WTC11 (cell line): ENCODE results near the gene FRMD4B. TPM values are rescaled to one million over a fixed set of nuclear protein-coding genes. Genes with fewer than 3 reads are reported as not detected.

Experiments
- ATAC-seq: fragments of 200-7000 bp; cut with Tn5 transposase; 2 replicates; pipeline ENCODE4 v1.10.0; 2021; ENCODE audit warnings: mild to moderate bottlenecking, moderate library complexity
- CTCF ChIA-PET: fragments of 300-600 bp; sonication (Branson Sonifier 250); formaldehyde crosslinking; loops from one replicate; lab custom pipeline; 2021; ENCODE audit warnings: antibody characterized with exemption; lab: Charles Lee
- POLR2A ChIA-PET: fragments of 350-600 bp; sonication (Branson Sonifier 250); formaldehyde crosslinking; loops from one replicate; lab custom pipeline; 2021; ENCODE audit warnings: antibody characterized with exemption; lab: Charles Lee
- DNase-seq: peaks from one replicate; pipeline ENCODE4 v3.0.0; 2021; ENCODE audit warnings: low spot score
- H3K27ac Mint-ChIP-seq: 2 replicates; pipeline ENCODE4 v1.8.0; 2021; ENCODE audit warnings: mixed read lengths
- H3K27me3 Mint-ChIP-seq: 2 replicates; pipeline ENCODE4 v1.8.0; 2021; ENCODE audit warnings: low read depth, mild to moderate bottlenecking, moderate library complexity, mixed read lengths
- H3K36me3 Mint-ChIP-seq: 2 replicates; pipeline ENCODE4 v1.8.0; 2021; ENCODE audit warnings: mixed read lengths
- H3K4me1 Mint-ChIP-seq: 2 replicates; pipeline ENCODE4 v1.8.0; 2022; ENCODE audit warnings: mixed read lengths
- H3K4me3 Mint-ChIP-seq: 2 replicates; pipeline ENCODE4 v1.8.0; 2021; ENCODE audit warnings: mild to moderate bottlenecking, moderate library complexity, mixed read lengths
- H3K9me3 Mint-ChIP-seq: 2 replicates; pipeline ENCODE4 v1.8.0; 2021; ENCODE audit warnings: mixed read lengths
- EMX1 ChIP-seq: fragments of 250-450 bp; sonication (Bioruptor Pico); IDR thresholded peaks from 2 replicates; pipeline ENCODE4 v1.8.0; 2021; ENCODE audit warnings: mild to moderate bottlenecking
- FOXJ3 ChIP-seq: sonication (generic); formaldehyde crosslinking; IDR thresholded peaks from 2 replicates; pipeline ENCODE4 v1.9.0; 2021; ENCODE audit warnings: missing genetic modification reagents, mild to moderate bottlenecking, borderline replicate concordance
- KAT7 ChIP-seq: sonication (generic); formaldehyde crosslinking; IDR thresholded peaks from 2 replicates; pipeline ENCODE4 v1.8.1; 2023; ENCODE audit warnings: missing genetic modification reagents, mild to moderate bottlenecking, borderline replicate concordance
- NFATC4 ChIP-seq: fragments of 250-450 bp; sonication (Bioruptor Pico); IDR thresholded peaks from 2 replicates; pipeline ENCODE4 v1.9.0; 2021; ENCODE audit warnings: mild to moderate bottlenecking
- NFYB ChIP-seq: sonication (generic); formaldehyde crosslinking; conservative IDR thresholded peaks from 2 replicates; pipeline ENCODE4 v1.8.0; 2022; ENCODE audit warnings: low read depth, missing genetic modification reagents
- NR1H2 ChIP-seq: sonication (generic); formaldehyde crosslinking; IDR thresholded peaks from 2 replicates; pipeline ENCODE4 v1.9.0; 2021; ENCODE audit warnings: mild to moderate bottlenecking, moderate library complexity, missing genetic modification reagents
- RELA ChIP-seq: sonication (generic); formaldehyde crosslinking; IDR thresholded peaks from 2 replicates; pipeline ENCODE4 v1.8.1; 2022; ENCODE audit warnings: missing genetic modification reagents, mild to moderate bottlenecking, borderline replicate concordance
- TCF7 ChIP-seq: sonication (generic); formaldehyde crosslinking; IDR thresholded peaks from 2 replicates; pipeline ENCODE4 v1.8.0; 2022; ENCODE audit warnings: mild to moderate bottlenecking, low read depth, missing genetic modification reagents, moderate library complexity
- TP53 ChIP-seq: sonication (generic); formaldehyde crosslinking; IDR thresholded peaks from 2 replicates; pipeline ENCODE4 v1.8.1; 2023; ENCODE audit warnings: mild to moderate bottlenecking, missing genetic modification reagents
- ZBTB21 ChIP-seq: sonication (generic); formaldehyde crosslinking; IDR thresholded peaks from 2 replicates; pipeline ENCODE4 v1.8.1; 2023; ENCODE audit warnings: mild to moderate bottlenecking, missing genetic modification reagents, borderline replicate concordance
- ZNF121 ChIP-seq: sonication (generic); formaldehyde crosslinking; IDR thresholded peaks from 2 replicates; pipeline ENCODE4 v1.8.0; 2023; ENCODE audit warnings: missing genetic modification reagents
- ZNF317 ChIP-seq: sonication (generic); formaldehyde crosslinking; IDR thresholded peaks from 2 replicates; pipeline ENCODE4 v1.8.1; 2023; ENCODE audit warnings: low read depth, mild to moderate bottlenecking, moderate library complexity, missing genetic modification reagents, borderline replicate concordance
- ZNF396 ChIP-seq: fragments of 250-450 bp; sonication (Bioruptor Pico); IDR thresholded peaks from 2 replicates; pipeline ENCODE4 v1.8.0; 2021; ENCODE audit warnings: mild to moderate bottlenecking, moderate library complexity, borderline replicate concordance
- ZNF416 ChIP-seq: fragments of 250-450 bp; sonication (Bioruptor Pico); IDR thresholded peaks from 2 replicates; pipeline ENCODE4 v1.9.0; 2021; ENCODE audit warnings: mild to moderate bottlenecking, inconsistent platforms
- ZNF423 ChIP-seq: fragments of 250-450 bp; sonication (Bioruptor Pico); IDR thresholded peaks from 2 replicates; pipeline ENCODE4 v2.1.2; 2022; ENCODE audit warnings: mild to moderate bottlenecking, moderate library complexity
- total RNA-seq: library from RNA; stranded (reverse); gene quantifications from 3 replicates; pipeline ENCODE4 v1.2.3, GENCODE V29; 2021
- TF ChIP-seq, protein P1 (sequence below): sonication (generic); formaldehyde crosslinking; IDR thresholded peaks from 2 replicates; pipeline ENCODE4 v1.8.1; 2023; ENCODE audit warnings: mild to moderate bottlenecking, missing genetic modification reagents
- TF ChIP-seq, protein P2 (sequence below): sonication (generic); formaldehyde crosslinking; IDR thresholded peaks from 2 replicates; pipeline ENCODE4 v1.8.1; 2022; ENCODE audit warnings: low read depth, mild to moderate bottlenecking, moderate library complexity, missing genetic modification reagents, borderline replicate concordance
- TF ChIP-seq, protein P3 (sequence below): sonication (generic); formaldehyde crosslinking; IDR thresholded peaks from 2 replicates; pipeline ENCODE4 v1.8.1; 2023; ENCODE audit warnings: mild to moderate bottlenecking, missing genetic modification reagents
- TF ChIP-seq, protein P4 (sequence below): sonication (generic); formaldehyde crosslinking; IDR thresholded peaks from 2 replicates; pipeline ENCODE4 v1.8.1; 2023; ENCODE audit warnings: mild to moderate bottlenecking, missing genetic modification reagents, borderline replicate concordance
- TF ChIP-seq, protein P5 (sequence below): sonication (generic); formaldehyde crosslinking; IDR thresholded peaks from 2 replicates; pipeline ENCODE4 v1.8.0; 2023; ENCODE audit warnings: missing genetic modification reagents
- TF ChIP-seq, protein P6 (sequence below): sonication (generic); formaldehyde crosslinking; conservative IDR thresholded peaks from 2 replicates; pipeline ENCODE4 v1.8.1; 2023; ENCODE audit warnings: mild to moderate bottlenecking, low read depth, missing genetic modification reagents, moderate library complexity

The FRMD4B gene
- total RNA-seq, 1 experiment from 2014 or later: 6.7 TPM

DNA sequence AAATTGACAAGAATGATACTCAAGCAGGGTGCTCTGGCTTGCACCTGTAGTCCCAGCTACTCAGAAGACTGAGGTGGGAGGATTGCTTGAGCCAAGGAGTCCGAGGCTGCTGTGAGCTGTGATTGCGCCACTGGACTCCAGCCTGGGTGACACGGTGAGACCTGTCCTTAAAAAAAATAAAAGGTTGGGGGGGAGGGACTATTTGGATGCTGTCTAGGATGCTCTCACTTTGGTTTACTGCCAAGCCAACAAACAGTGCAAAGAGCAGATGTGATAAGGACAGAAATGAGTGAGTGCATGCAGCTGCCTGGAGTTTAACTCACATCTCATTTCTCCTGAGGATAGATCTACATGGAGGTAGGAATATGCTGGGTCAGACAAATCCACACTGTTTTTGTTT, 130.0 kb downstream of the FRMD4B start:
- no peak for DNase-seq
- Mint-ChIP-seq H3K4me3 (no peak overlapping the region), H3K27me3 (peaks cover 24% of the 10 kb centered on the region), H3K4me1 (peaks cover 23% of the 10 kb centered on the region), H3K27ac (no peak overlapping the region), H3K36me3 (peaks cover 14% of the 10 kb centered on the region), H3K9me3 (peaks cover 16% of the 10 kb centered on the region)
- no peak for TF ChIP-seq RELA (CRISPR knock-in tag)
- TF ChIP-seq, protein P1, sequence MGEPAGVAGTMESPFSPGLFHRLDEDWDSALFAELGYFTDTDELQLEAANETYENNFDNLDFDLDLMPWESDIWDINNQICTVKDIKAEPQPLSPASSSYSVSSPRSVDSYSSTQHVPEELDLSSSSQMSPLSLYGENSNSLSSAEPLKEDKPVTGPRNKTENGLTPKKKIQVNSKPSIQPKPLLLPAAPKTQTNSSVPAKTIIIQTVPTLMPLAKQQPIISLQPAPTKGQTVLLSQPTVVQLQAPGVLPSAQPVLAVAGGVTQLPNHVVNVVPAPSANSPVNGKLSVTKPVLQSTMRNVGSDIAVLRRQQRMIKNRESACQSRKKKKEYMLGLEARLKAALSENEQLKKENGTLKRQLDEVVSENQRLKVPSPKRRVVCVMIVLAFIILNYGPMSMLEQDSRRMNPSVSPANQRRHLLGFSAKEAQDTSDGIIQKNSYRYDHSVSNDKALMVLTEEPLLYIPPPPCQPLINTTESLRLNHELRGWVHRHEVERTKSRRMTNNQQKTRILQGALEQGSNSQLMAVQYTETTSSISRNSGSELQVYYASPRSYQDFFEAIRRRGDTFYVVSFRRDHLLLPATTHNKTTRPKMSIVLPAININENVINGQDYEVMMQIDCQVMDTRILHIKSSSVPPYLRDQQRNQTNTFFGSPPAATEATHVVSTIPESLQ (CRISPR knock-in tag): no peak
- no peak for TF ChIP-seq ZNF423 (CRISPR knock-in tag)
- no peak for TF ChIP-seq TCF7 (CRISPR knock-in tag)
- TF ChIP-seq NFYB: no peak
- TF ChIP-seq, protein P2, sequence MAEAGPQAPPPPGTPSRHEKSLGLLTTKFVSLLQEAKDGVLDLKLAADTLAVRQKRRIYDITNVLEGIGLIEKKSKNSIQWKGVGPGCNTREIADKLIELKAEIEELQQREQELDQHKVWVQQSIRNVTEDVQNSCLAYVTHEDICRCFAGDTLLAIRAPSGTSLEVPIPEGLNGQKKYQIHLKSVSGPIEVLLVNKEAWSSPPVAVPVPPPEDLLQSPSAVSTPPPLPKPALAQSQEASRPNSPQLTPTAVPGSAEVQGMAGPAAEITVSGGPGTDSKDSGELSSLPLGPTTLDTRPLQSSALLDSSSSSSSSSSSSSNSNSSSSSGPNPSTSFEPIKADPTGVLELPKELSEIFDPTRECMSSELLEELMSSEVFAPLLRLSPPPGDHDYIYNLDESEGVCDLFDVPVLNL (CRISPR knock-in tag): no peak
- TF ChIP-seq, protein P3, sequence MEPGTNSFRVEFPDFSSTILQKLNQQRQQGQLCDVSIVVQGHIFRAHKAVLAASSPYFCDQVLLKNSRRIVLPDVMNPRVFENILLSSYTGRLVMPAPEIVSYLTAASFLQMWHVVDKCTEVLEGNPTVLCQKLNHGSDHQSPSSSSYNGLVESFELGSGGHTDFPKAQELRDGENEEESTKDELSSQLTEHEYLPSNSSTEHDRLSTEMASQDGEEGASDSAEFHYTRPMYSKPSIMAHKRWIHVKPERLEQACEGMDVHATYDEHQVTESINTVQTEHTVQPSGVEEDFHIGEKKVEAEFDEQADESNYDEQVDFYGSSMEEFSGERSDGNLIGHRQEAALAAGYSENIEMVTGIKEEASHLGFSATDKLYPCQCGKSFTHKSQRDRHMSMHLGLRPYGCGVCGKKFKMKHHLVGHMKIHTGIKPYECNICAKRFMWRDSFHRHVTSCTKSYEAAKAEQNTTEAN (CRISPR knock-in tag): no peak
- no peak for TF ChIP-seq TP53 (CRISPR knock-in tag)
- no peak for TF ChIP-seq NR1H2 (CRISPR knock-in tag)
- TF ChIP-seq, protein P4, sequence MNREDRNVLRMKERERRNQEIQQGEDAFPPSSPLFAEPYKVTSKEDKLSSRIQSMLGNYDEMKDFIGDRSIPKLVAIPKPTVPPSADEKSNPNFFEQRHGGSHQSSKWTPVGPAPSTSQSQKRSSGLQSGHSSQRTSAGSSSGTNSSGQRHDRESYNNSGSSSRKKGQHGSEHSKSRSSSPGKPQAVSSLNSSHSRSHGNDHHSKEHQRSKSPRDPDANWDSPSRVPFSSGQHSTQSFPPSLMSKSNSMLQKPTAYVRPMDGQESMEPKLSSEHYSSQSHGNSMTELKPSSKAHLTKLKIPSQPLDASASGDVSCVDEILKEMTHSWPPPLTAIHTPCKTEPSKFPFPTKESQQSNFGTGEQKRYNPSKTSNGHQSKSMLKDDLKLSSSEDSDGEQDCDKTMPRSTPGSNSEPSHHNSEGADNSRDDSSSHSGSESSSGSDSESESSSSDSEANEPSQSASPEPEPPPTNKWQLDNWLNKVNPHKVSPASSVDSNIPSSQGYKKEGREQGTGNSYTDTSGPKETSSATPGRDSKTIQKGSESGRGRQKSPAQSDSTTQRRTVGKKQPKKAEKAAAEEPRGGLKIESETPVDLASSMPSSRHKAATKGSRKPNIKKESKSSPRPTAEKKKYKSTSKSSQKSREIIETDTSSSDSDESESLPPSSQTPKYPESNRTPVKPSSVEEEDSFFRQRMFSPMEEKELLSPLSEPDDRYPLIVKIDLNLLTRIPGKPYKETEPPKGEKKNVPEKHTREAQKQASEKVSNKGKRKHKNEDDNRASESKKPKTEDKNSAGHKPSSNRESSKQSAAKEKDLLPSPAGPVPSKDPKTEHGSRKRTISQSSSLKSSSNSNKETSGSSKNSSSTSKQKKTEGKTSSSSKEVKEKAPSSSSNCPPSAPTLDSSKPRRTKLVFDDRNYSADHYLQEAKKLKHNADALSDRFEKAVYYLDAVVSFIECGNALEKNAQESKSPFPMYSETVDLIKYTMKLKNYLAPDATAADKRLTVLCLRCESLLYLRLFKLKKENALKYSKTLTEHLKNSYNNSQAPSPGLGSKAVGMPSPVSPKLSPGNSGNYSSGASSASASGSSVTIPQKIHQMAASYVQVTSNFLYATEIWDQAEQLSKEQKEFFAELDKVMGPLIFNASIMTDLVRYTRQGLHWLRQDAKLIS (CRISPR knock-in tag): no peak
- no peak for TF ChIP-seq ZNF121 (CRISPR knock-in tag)
- no peak for TF ChIP-seq ZNF396 (CRISPR knock-in tag)
- no peak for ATAC-seq
- POLR2A ChIA-PET: no interaction called here
- CTCF ChIA-PET: no interaction called here

DNA sequence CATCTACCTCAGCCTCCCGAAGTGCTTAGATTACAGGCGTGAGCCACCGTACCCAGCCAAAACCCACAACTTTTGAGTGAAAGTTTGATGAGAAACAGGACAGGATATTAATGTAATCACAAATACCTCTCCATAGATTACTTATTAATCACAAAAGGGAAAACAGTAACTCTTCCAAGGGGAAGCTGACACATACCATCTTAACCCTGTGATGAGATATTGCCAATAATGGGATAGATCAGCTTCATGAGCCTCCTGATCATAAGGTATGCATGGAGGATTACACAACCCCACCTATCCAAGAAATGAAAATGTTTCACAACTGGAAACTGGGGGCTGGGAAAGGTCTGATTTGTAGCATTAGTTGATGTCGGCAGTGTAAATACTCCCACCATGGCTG, 131.5 kb downstream of the FRMD4B start:
- peaks cover 4% of the 10 kb centered on the region for H3K9me3 Mint-ChIP-seq
- ChIA-PET CTCF (no interaction called here), POLR2A (no interaction called here)
- DNase-seq (no peak), ATAC-seq (no peak)
- peaks cover 32% of the 10 kb centered on the region for H3K27me3 Mint-ChIP-seq
- peaks cover 2% of the 10 kb centered on the region for H3K36me3 Mint-ChIP-seq
- no peak overlapping the region for H3K4me3 Mint-ChIP-seq
- H3K27ac Mint-ChIP-seq: no peak overlapping the region
- H3K4me1 Mint-ChIP-seq: peaks cover 32% of the 10 kb centered on the region
- TF ChIP-seq FOXJ3 (CRISPR knock-in tag) (no peak), ZNF317 (CRISPR knock-in tag) (no peak), ZNF416 (CRISPR knock-in tag) (no peak), ZNF396 (CRISPR knock-in tag) (no peak), ZBTB21 (CRISPR knock-in tag) (no peak), KAT7 (CRISPR knock-in tag) (no peak), NFATC4 (CRISPR knock-in tag) (no peak), EMX1 (CRISPR knock-in tag) (no peak)
- TF ChIP-seq, protein P5, sequence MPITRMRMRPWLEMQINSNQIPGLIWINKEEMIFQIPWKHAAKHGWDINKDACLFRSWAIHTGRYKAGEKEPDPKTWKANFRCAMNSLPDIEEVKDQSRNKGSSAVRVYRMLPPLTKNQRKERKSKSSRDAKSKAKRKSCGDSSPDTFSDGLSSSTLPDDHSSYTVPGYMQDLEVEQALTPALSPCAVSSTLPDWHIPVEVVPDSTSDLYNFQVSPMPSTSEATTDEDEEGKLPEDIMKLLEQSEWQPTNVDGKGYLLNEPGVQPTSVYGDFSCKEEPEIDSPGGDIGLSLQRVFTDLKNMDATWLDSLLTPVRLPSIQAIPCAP: no peak
- TF ChIP-seq, protein P6, sequence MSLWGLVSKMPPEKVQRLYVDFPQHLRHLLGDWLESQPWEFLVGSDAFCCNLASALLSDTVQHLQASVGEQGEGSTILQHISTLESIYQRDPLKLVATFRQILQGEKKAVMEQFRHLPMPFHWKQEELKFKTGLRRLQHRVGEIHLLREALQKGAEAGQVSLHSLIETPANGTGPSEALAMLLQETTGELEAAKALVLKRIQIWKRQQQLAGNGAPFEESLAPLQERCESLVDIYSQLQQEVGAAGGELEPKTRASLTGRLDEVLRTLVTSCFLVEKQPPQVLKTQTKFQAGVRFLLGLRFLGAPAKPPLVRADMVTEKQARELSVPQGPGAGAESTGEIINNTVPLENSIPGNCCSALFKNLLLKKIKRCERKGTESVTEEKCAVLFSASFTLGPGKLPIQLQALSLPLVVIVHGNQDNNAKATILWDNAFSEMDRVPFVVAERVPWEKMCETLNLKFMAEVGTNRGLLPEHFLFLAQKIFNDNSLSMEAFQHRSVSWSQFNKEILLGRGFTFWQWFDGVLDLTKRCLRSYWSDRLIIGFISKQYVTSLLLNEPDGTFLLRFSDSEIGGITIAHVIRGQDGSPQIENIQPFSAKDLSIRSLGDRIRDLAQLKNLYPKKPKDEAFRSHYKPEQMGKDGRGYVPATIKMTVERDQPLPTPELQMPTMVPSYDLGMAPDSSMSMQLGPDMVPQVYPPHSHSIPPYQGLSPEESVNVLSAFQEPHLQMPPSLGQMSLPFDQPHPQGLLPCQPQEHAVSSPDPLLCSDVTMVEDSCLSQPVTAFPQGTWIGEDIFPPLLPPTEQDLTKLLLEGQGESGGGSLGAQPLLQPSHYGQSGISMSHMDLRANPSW (CRISPR knock-in tag): no peak
